NCI-H2196 treated with DMSO at 0.1 percent for 48 hours (cell line): ENCODE results near the gene TSR3.
"Not testable (repeated sequence)": the region's sequence is repeated elsewhere in the genome, so short reads cannot be mapped to it uniquely, and the experiment has no call there.

Experiments used
- DNase-seq: peaks from one replicate; lab custom pipeline; 2025; ENCODE audit not compliant: unreplicated experiment; lab: John Stamatoyannopoulos, UW

Gene TSR3

DNA sequence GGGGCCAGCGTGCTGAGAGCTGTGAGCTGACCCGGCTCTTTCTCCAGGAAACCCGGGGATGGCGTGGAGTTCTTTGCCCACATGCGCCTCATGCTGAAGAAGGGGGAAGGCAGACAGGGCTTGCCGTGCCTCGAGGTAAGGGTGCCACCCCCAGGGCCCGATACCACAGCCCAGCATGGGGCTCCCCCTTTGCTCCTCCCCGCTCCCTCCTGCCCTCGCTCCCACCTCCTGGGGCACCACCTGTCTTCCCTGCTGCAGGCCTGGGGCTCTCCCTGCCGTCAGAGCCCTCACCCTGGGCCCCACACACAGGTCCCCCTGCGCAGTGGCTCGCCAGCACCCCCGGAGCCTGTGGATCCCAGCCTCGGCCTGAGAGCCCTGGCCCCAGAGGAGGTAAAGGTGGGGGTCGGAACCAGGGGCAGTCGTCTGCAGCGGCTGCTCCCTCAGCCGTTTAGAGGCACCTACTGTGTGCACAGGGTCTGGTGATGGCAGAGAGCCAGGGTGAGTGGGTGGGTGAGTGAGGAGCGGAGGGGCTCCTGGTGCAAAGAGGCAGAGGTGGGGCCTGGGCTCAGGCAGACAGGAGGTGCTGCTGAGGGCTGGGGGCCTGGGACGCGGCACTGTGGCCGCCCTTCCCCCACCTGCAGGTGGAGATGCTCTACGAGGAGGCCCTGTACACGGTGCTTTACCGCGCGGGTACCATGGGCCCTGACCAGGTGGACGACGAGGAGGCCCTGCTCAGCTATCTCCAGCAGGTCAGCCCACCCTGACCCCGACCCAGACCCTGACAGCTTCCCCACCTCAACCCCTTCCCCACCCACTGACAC lies 12.6 kb downstream of the TSR3 start:
- DNase-seq: no peak

DNA sequence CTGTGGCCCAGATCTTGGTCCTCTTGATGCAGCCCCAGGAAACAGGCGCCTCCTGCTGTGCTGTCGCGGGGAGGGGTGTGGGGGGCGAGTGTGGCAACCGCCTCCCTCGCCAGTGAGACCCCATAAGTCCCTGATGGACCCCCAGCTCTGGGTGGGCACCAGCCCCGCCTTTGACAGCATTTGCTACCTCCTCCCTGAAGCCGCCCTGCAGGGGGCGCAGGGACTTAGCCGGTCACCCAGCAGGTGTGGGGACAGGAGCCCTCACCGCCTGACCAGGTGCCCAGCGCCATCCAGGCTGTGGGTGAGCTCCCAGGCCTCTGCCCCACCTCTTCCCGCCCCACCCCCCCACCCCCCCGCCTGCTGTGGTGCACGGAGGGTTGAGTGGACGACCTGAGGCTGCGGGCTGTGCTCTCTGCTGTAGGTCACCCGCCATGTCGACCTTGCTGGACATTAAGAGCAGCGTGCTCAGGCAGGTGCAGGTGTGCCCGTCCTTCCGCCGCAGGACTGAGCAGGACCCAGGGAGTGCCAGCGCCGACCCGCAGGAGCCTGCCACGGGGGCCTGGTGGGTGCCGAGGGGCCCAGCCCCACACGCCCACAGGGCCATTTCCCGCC lies 13.5 kb downstream of the TSR3 start:
- peak; percentile 27 for DNase-seq

DNA sequence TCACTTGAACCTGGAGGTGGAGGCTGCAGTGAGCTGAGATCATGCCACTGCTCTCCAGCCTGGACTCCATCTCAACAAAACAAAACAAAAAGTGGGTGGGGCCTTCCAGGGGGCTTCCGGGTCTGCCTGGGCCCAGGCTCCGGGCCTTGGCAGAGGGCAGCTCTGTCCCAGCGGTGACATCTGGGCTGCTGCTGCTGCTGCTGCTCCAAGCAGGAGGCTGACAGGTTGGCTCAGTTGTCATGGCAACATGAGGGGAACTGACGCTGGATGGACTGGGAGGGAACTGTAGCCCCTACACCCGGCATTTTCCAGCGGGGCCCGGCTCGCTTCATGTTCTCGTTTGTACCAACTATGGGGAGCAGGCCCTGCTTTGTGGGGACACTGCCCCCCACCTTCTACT lies 14.2 kb downstream of the TSR3 start:
- no peak for DNase-seq

DNA sequence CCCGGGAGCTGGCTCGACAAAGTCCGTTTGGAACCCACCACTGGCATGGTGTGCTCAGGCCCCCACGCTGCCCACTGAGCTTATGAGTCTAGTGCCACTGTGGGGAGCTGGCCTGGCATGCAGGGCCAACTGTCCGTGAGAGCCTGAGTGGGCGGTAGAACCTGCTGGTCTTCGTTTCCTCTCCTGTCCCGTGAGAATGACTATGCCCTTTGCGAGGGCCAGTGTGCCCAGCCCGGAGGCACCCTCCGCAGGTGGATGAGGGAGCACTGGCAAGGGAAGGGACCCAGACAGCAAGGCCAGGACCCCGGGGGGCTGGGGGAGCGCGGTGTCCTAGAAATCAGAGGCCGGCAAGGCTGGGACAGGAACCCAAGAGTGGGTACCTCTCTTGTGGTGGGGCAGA lies 15.1 kb downstream of the TSR3 start:
- DNase-seq: no peak

DNA sequence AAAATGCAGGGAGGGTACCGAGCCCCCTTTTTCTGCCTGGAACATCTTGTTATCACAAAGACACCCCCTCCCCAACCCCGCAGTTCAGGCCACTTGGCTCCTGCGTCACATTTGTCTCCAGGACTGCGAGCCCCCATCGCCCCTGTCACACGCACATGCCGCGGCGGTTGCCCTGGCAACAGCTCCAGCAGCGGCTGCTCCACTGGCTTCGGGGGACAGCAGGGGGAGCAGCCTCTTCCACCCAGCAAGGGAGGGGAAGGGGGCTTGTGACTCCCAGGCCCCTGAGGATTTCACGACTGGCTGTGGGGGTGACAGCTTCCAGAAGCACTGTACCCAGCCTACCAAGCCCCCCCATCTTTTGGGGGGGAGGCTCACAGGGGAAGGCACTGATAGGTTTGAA lies 15.7 kb downstream of the TSR3 start:
- no peak for DNase-seq

DNA sequence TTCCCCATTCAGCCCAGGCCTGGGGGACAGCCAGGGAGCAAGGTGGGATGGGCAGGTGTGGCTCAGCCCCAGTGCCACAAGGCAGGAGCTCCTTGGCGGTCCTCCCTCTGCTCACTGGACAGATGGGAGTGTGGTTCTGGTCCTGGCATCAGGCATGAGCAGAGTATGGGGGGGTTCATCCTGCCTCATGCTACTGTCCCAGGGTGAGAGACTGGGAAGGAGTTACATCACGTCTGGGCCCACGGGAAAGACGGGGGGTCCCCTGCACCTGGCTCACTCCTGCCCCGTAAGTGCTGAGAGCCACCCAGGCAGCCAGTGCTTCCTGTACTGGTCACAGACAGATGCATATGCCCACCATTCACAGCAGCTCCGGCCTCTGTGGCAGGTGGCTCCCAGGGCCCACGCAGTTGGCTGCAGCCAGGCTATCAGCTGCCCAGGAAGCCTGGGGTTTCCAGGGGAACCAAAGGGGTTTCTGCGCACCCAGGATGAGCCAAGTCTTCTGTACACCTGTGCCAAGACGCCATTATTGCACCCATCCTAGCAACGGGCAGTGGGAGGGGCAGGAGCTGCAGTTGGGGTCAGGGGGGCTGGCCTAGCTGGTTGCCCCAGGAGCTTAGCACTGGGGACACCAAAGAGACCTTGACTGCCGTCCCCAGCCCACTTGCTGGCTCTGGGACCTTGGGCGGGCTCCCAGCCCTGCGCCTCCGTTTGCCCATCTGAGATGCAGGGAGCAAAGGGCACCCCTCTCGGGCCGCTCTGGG lies 16.3 kb downstream of the TSR3 start:
- no peak for DNase-seq

DNA sequence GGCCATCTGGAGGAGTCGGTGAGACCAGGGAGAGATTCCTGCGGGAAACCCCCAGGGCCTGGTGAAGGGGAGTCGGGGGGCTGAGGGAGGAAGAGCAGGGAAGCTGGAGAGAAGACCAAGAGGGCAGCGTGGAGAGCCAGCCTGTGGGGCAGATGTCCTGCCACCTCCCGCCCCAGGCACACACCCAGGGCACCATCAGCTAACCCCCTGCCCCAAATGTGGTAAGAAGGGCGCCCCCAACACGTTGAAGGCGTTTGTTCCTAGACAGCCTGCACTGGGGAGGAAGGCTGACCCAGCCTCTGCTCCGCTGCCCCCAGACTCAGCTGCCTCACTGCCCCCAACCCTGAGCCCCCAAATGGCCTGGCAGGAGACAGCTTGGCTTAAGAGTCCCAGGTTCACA lies 16.9 kb downstream of the TSR3 start:
- no peak for DNase-seq

DNA sequence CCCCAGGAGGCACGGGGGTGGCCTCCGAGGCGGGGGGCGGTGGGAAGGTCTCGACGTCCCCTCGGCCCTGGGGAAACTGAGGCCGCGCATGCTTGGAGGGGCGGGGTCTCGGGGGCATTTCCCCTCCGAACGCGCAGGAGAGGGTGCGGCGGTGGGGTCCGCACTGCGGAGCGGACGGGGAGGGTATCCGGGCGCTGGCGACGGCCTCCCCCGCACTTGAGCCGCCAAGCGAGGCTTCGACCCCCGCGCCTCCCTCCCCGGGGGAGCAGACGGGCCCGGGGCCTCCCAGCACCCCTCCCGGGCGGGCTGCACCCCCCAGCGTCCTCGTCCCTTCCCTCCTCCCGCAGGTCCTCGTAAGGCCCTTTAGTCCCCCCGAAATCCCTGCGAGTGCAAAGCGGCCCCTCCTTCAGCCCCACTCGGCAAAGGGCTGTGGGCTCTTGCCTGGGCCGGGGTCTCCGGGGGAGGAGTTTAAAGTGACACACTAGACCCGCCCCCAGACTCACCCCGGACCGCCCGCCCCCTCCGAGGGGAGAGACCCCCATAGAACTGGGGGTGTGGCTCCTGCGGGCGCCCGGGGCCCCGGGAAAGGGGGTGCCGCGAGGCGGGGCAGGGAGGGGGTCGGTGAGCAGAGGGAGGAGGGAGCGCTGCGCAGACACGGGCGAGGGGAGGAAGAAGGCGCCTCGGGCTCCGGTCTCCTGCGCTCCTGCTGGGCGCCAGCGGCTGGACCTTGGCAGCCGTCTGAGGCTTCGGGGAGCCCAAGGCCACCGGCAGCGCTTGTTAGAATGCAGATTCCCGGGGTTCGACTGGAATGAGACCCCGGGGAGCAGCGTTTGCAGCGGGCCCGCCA lies 17.6 kb downstream of the TSR3 start:
- DNase-seq: no peak

DNA sequence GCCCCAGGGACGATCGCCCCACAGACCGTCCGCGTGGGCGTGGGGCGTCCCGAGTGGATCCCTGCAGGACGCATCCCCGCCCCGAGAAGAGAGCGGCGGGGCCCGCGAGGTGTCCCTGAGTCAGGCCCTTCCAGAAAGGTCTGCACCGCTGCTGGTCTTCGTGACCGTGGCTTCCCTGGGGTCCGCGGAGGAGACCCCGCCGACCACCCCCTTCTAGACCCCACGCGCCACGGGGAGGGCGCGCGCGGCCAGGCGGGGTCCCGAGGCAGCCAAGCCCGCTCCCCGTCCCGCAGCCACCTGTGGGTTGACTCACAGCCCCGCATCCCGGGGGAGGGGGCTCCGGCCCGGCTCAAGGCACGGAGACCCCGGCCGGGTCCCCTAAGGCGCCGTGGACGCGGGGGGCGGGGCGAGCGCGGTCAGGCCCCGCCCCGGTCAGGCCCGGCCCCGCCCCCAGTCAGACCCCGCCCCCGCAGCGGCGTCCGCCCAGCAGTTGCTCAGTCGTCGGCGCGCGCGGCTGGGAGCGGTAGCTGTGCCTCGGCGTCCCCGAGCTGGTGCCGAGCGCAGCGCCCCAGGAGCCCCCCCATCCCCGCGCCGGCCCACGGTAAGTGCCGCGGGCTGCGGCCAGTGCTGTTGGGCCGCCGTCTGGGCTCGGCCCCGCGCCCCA lies 18.4 kb downstream of the TSR3 start, which contains the start of gene BAIAP3:
Gene BAIAP3 (plus strand): TSS at position 497 of the 664 bp plus-strand sequence. CDS start 4,905 bp downstream, outside the sequence.
- peak; percentile 23 for DNase-seq

DNA sequence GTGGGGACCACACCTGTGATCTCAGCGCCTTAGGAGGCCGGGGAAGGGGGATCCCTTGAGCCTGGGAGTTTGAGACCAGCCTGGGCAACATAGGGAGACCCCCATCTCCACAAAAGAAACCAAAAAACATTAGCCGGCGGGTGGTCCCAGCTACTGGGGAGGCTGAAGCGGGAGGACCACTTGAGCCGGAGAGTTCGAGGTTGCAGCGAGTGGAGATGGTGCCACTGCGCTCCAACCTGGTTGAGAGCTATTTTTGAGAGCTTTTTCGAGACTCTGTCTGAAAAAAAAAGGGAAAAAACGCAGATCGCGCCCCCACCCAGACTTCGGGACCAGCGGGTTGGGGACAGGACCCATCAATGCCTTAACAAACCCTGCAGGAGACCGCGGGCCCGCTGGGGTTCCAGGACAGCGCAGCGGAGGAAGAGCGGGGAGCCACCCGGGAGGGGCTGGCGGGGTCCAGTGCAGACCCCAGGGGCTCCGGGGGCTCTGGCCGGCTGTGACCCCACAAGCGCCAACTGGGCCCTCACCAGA lies 19.0 kb downstream of the TSR3 start:
- DNase-seq: no peak

DNA sequence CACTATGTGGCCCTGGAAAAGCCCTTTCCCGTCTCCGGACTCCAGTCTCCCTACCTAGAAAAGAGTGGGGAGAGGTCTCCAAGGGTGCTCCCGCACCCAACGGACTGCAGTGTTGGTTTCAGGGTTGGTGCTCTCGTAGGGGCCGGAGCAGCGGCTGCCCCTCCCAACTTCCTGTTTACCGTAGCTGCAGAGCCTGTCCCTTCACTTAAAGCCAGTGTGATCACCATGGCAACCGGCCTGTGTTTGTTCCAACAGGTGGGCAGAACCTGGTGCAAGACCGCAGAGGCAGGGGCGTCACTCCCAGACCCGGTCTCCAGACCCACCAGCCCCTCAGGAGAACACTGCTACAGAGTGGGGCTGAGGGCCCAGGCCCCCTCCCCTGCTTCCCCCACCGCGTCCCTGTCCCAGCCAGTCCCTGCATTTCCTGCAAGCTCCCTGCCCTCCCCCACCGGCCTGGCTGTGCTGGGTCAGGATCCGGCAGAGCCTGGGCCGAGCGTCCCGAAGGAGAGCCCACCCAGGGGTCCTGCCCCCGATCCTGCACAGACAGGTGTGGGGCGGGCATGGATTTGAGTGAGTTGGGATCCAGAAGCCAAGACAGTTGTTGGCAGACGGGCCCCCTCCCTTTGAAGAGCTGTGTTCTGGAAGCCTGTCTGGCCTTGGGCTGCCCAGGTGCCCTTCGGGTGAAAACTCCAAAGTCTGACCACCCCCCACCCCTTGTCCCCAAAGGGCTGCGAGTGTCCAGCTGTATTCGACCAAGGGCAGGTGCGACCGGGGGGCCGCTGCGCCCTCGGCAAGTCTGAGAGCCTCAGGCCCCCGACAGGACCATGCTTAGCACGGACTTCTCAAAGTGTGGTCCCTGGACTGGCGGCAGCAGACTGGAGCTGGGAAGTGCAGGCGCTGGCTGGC lies 19.7 kb downstream of the TSR3 start:
- peak; percentile 87 for DNase-seq

DNA sequence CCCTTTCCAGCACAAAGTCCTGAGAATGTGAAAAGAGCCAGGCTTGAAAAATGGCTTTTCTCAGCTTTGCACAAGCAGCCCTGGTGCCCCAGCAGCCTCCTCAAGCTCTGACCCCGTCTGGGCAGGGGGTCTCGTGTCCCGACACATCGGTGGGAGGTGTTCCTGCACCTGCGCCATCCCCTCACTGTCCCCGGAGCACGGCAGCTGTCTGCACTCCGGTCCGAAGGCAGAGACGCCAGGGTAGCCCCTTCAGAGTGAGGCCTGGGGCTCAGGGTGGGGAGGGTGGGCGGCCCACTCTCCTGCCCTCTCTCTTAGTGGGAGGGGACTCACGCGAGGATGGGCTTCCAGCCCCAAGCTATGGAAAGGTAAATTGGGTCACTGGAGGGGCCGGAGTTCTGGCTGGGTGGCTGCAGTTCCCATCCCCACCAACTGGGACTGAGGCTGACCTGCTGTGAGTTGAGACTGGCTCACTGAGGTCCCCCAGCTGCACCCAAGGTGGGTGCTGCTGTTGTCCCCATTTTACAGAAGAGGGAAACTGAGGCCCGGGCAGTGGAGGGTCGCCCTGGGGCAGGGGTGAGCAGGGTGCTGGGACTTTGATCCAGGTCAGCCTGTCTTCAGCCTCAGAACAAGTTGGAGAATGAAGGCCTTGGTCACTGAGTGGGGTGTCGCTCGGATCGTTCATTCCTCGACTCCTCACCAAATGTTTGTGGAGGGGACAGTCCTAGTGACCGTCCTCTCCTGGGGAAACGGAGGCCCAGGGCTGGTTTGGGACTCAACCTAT lies 20.6 kb downstream of the TSR3 start:
- DNase-seq: no peak

DNA sequence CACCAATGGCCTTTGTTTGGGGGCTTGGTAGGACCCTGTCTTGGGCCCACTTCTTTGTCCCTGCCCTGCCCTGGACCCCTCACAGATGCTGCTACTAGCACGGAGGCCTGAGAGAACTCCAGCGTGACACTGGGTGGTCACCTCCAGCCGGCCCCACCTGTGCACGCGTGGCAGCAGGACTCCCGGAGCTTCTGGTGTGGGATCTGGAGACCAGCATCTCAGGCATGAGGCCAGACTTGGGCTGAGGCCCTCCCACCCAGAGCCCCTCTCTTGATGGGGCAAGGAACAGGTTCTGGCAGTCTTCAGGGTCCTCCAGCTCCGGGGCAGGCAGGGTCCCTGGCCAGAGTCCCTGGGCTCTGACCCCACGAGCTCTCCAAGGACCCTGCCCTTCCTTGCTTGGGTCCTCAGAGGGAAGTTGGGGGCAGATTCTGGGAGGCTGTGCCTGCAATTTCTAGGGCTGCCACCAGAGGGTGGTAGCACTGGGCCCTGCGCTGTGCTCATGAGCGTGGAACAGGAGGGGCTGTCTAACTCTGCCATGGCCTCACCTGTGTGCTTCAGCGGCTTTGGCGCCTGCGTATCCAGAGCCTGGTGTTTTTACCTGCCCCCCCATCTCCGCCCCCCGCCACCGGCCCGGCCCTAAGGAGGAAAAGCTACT lies 21.3 kb downstream of the TSR3 start:
- no peak for DNase-seq

DNA sequence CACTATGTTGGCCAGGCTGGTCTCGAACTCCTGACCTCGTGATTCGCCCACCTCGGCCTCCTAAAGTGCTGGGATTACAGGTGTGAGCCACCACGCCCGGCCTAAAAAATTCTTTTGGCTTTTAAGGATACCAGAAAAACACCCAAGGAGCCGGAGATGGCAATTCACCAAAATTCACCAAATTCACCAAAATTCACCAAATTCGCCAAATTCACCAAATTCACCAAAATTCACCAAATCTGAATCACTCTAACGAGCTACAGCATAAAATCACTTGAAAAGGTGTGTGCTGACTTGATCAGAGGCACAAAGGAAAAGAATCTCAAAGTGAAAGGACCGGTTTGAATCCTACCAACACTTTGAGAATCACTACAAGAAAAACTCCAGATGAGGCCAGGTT lies 22.7 kb downstream of the TSR3 start:
- not testable (repeated sequence) for DNase-seq

DNA sequence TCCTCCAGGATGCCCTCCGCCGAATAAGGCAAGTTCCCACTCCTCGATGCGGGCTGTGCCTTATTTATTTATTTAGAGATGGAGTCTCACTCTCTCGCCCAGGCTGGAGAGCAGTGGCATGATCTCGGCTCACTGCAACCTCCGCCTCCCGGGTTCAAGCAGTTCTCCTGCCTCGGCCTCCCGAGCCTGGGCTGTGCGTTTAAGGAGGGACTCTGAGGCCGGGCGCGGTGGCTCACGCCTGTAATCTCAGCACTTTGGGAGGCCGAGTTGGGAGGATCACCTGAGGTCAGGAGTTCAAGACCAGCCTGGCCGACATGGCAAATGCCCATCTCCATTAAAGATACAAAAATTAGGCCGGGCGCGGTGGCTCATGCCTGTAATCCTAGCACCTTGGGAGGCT lies 23.5 kb downstream of the TSR3 start:
- not testable (repeated sequence) for DNase-seq

DNA sequence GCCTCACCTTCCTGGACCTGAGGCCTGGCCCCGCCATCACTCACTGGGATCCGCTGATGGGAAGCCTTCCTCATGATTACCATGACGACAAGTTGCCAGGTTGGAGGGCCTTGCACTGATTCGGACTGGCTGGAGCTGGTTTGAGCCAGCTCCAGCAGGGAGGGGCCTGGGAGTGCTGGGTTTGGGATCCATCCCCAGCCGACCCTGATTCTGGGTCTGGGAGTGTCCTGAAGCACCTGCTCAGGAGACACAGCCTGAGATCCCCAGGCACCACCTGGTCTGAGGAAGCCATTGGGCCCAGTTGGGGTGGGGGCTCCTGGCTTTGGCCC lies 24.1 kb downstream of the TSR3 start:
- DNase-seq: no peak

DNA sequence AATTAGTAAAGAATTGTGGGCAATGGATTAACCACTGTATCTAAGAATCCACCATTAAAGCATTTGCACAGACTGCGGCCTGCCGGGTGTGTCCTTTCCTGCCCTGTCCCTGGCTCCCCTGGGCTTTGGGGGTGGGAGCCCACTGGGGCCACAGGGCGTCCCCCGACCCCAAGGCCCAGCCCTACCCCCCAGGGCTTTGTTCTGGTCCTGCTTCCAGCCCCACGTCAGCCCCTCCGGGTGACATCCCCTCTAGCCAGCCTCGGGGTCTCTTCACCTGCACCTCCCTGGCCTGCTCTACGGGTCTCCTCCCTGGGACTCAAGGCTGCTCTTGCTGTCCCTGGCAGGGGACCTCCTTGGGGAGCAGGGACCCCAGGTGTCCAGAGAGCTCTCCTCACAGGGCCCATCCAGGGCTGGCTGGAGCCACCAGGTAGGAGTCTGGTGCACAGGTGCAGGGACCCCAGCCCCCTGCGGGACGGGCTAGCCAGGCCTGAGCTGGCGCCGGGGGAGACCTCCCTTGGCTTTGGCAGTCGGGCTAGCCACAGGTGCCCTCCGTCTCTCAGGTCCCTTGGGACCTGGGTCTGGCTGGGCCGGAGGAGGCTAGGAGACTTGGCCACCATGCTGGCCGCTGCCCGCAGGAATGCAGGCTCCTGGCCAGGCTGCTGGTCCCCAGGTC lies 24.6 kb downstream of the TSR3 start:
- no peak for DNase-seq
